GM18873 (cell line): ENCODE results near the gene KCNJ10.
"Not testable (repeated sequence)": the region's sequence is repeated elsewhere in the genome, so short reads cannot be mapped to it uniquely, and the experiment has no call there.

Source experiments
- ATAC-seq: cut with Tn5 transposase; IDR thresholded peaks from one replicate; pipeline ENCODE4 v1.9.1; 2021; ENCODE audit warnings: mild to moderate bottlenecking, moderate library complexity, moderate number of reproducible peaks; ENCODE audit not compliant: unreplicated experiment, low FRiP score

Gene KCNJ10

DNA sequence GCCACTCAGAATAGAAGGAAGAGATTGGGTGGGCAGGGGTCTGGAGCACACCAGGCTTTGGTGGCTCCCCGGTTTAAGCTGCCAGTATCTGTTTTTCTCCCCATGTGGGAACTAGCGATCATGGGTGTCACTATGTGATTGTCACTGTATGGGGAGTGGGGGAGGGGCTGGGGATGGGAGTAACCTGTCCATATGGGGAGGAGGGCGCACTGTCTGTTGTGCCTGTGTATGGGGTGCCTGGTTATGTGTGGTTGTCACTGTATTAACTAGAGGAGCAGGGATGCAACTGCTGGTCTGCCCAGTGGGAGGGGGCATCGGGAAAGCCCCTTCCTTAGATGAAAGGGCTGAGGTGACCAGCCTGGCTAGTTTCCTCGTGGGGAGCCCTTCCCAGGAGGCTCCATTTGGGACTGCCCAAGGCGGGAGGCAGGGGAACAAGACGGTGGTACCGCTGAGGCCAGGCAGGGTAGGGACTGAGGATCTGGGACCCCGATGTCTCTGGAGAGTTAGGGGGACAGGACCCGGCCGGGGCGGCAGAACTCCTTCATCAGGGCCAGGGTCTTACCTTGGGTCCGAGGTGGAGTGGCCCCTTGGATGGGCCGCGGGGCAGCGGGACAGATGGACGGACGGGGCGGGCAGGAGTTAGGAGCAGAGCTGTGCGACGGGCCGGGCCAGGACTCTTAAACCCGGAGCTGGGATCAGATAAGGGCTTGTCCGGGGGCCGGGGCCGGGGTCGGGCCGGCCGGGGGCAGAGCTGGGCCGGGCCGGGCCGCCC is at the start of gene KCNJ10:
Gene KCNJ10 (minus strand): TSS at position 701 of the 772 bp plus-strand sequence. CDS start 27,628 bp downstream, outside the sequence.
- ATAC-seq: no peak

DNA sequence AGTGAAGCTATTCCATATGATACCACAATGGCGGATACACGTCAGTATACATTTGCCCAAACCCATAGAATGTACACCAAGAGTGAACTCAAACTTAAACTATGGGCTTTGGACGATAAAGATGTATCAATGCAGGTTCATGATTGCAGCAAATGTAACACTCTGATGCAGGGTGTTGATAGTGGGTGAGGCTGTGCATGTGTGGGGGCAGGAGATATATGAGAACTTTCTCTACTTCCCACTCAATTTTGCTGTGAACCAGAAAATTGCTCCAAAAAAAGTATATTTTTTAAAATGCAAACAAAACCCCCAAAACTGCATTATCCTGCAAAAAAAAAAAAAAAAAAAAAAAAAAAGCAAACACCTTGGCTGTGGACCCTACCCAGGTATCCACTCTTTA is 49.0 kb upstream of the KCNJ10 start:
- ATAC-seq: no peak

DNA sequence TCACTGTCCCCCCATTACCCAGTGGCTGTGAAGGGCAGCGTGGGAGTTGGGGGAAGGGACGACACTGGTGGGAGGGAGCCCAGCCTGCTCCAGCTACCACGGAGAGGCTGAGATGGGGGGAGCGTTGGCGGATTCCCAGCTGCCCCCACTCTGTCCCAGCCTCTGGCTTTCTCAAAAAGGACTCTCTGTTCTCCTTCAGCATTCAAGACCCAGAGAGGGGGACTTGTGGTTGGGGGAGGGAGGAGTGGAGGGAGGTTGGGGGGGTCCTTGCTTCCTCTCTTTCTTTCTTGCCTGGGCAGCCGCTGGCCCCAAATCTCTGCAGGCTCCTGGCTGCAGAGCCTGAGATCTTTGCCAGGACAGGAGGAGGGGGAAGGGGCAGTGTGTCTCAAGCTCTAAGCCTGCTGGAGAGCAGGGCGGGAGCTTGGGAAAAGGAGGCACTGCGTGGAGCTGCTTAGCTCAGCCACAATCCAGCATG is 47.8 kb upstream of the KCNJ10 start:
- ATAC-seq: no peak

DNA sequence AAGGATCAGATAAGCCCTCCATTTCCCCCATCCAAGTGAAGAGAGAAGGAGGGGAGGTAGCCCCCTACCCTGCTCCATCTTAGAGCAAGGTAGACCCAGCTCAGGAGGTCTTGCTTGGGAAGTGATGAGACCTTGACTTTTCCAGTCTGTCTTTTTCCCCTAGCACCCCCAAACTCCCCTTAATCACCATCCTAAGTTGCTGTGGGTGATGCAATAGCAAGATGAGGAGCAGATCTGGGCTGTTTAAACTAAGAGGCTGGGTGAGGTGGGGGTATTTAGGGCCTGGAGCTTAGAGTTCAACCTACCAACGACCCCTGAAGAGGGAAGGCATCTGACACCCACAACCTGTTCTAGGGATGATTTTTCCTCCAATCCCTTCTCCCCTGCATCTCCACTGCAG is 47.3 kb upstream of the KCNJ10 start:
- ATAC-seq: no peak

DNA sequence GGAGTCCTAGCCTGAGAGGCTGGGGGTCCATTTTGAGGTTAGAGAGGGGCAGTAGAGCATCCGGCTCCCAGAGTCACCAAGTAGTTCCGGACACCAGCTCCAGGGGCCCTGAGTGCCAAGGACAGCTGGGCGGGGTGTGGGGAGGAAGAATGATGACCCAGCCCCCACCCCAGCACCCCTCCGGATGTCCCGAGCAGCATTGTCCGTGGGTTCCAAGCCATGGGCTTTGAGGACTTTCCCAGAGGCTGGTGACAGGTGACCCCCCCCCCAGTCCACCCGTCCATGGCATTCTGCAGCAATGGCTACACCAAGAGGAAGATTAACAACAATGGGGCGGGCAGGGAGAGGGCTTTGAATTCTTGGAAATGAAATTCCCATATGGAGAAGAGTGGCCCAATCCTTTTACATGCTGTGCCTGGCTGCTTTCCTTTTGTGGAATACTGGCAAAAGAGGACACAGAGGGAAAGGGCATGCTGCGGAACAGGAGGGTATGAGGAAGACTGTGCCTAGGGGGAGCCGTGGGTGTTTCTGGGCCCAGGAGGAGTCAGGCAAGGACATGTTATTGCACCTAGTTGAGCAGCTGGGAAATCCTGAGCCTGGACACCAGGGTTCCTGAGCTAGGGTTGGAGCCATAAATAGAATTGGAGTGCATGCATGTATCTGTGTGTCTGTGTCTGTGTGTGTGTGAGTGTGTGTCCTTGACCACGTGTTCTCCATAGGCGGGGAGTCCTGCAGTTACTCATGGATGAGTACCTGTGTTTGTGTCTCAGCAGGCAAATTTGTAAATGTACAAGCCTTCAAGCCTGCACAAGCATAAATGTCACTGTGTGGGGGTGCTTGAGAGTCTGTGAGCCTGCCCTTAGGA is 46.6 kb upstream of the KCNJ10 start:
- ATAC-seq: no peak

DNA sequence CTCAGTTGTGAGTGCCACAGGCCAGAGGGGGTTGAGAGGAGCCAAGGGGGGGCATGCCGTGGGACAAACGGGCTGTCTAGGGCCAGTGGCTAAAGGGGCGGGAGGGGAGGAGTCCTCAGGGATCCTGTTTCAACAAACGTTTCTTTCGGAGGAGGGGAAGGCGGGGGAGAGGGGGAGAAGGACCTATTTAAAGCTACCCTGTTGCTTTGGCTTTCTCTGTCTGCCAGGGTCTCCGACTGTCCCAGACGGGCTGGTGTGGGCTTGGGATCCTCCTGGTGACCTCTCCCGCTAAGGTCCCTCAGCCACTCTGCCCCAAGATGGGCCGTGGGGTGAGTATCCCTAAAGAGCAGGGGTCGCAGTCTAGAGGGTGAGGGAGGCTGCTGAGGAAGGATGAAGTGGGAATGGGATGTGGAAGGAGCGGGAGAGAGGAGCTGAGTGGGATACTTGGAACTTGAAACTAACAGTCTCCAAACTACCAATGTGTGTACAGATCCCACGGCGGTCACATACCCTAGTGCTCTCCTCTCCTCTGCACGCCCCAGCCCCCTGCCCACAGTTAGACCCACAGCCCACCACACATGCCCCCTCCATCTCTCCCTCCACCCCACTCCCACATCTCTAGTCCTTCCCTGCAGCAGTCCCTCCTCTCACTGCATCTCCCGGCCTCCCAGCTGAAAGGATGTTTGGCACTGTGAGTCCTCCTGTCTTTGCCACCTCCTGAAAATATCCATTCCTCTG is 45.8 kb upstream of the KCNJ10 start, which contains the start of gene ATP1A2:
Gene ATP1A2 (plus strand): TSS at position 215 of the 738 bp plus-strand sequence. CDS start 103 bp downstream, at position 318.
- ATAC-seq: no peak

DNA sequence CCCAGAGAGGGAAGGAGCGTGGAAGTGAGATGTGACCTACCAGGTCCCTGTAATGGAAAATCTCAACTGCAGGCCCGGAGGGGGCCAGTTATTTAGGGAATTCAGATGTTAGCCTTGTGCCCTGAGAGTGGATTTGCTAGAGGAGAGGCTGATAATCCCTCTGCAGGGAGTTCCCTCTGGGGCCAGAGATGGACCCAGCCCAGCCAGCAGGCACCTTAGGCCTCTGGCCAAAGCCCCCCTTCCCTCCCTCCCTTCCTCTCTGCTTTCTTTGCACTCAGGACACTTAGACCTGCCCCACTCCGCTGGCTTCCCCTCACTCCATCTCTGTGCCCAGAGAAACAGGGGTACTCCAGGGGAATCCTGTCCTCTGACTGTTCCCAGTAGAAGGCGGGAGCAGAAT is 44.1 kb upstream of the KCNJ10 start:
- ATAC-seq: no peak

DNA sequence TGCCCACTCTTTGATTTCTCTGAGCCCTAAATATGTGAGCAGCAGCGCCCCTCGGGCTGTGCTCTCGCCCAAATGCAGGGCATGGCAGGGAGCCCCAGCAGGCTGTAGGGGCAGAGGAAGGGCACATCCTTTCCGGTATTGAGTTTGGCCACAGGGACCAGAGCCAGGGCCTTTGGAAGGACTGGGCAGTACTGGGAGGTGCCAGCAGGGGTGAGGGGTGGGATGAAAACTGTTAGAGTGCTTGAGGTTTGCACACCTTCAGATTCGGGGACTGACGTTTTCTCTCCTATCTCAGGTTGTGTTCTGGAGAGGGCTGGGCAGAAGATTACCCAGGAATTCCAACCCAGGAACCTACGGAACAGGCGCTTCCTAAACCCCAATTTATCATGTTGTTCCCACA is 43.4 kb upstream of the KCNJ10 start:
- no peak for ATAC-seq

DNA sequence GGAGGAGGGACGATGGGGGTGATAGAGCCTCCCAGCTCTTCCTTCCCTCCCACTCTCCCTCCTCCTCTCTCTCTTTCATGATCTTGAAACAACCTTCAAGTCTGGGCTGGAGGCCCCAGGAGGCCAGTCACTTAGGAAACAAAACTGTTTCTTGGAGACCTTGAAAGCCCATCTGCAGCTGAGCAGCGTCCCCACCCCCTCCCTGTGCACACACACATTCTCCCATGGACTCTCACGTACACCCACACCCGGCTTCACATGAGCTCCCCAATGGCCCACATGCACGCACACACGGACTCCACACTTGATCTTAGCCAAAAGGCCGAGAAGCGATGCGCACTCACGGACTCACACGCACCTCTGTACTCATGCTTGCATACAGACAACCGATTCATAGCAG is 42.4 kb upstream of the KCNJ10 start:
- ATAC-seq: no peak

DNA sequence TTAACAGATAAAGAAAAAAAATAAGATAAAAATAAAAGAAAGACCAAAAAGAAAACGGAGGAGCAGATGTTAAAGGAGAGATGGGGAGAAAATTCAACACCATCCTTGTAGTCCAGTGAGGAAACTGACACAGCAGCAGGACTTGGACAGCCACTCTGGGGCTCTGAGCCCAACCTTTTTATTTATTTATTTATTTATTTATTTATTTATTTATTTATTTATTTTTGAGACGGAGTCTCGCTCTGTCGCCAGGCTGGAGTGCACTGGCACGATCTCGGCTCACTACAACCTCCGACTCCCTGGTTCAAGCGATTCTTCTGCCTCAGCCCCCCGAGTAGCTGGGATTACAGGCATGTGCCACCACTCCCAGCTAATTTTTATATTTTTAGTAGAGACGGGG is 41.5 kb upstream of the KCNJ10 start:
- not testable (repeated sequence) for ATAC-seq

DNA sequence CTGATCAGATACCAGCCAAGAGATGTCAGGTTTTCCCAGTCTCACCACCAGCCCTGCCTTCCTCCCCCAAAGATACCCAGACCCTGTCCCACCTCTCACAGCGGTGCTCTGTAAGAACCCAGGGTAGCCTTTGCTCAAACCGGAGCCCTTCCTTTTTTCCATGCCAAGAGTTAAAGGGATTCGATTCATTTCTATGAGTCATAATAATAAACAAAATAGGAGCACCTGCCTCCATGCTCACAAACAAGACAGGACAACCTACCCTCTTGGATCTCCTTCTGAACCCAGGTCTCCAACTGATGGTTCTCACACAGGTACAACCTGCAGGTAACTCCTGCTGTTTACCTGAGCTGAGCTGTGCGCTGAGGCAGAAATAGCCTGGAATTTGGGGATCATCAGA is 39.7 kb upstream of the KCNJ10 start:
- ATAC-seq: no peak

DNA sequence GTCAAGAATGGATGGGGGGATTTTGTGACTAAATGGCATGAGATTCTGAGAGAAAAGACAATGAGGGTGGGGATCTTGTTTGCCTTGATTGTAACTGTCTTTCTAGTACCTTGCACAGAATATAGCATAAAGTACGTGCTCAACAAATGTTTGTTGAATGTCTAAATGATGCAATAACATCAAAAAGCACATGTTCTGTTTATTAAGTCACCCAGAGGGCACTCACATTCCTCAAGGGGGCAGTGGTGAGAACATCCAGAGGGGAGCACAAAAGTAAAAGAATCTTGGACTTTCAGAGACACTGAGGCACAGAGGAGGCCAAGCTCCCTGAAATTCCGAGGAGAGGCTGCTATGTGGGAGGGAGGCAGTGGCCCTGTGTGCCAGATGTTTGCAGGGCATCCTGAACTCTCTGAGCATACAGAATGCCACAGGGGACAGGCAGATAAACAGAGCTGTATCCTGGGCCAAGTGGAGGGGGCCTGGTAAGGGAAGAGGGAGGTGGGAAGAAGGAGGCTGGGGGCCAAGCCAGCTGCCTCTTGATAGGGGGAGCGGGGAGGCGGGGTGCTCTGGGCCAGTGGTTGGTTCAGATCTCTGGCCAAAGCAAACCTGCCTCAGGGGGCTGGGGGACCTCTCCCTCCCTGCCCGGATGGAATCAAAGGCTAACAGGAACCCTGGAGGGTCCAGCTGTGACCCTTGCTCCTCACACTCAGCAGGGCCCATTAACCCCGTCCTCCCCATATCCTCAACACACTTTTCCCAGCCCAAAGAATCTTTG is 39.1 kb upstream of the KCNJ10 start:
- ATAC-seq: no peak

DNA sequence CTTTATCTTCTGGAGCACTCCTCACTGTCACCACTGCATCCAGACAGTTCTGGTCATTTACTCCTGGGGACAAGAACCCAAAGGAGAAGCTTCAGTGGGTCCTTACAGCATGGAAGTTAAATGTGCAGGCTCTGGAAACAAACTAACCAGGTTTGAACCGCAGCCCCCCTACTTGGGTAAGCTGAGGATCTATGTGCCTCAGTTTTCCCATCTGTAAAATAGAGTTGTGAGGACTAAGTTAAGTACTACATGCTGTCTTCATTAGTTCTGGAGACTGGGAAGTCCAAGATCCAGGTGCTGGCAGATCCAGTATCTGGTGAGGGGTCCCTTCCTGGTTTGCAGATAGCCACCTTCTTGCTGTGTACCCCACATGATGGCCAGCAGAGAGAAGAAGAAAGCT is 37.6 kb upstream of the KCNJ10 start:
- no peak for ATAC-seq

DNA sequence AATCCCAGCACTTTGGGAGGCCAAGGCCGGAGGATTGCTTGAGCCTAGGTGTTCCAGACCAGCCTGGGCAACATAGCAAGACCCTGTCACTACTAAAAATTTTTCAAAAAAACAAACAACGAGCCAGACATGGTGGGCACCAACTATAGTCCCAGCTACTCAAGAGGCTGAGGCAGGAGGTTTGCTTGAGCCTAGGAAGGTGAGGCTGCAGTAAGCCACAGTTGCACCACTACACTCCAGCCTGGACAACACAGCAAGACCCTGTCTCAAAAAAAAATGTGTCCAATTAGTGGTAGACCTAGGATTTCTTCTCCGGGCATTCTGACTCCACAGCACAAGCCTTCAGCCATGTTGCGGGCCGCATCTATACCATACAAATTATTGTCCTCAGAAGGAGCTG is 35.2 kb upstream of the KCNJ10 start:
- ATAC-seq: no peak

DNA sequence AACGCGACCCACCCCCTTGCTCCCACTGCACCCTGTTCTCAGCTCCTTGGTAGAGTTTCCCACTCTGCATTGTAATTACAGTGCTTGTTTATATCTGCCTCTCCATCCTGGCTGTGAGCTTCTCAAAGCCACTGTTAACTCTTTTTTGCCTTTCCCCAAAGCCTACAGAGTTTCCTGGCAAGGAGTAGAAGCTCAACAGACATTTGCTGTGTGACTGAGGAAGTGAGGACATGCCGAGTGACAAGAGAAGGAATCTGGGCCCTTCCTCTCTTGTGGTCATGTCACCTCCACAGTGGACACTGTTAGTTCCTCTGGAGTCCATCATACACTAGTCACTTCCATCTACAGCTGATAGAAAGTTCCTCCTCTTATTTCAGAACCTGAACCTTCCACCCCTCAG is 34.5 kb upstream of the KCNJ10 start:
- no peak for ATAC-seq

DNA sequence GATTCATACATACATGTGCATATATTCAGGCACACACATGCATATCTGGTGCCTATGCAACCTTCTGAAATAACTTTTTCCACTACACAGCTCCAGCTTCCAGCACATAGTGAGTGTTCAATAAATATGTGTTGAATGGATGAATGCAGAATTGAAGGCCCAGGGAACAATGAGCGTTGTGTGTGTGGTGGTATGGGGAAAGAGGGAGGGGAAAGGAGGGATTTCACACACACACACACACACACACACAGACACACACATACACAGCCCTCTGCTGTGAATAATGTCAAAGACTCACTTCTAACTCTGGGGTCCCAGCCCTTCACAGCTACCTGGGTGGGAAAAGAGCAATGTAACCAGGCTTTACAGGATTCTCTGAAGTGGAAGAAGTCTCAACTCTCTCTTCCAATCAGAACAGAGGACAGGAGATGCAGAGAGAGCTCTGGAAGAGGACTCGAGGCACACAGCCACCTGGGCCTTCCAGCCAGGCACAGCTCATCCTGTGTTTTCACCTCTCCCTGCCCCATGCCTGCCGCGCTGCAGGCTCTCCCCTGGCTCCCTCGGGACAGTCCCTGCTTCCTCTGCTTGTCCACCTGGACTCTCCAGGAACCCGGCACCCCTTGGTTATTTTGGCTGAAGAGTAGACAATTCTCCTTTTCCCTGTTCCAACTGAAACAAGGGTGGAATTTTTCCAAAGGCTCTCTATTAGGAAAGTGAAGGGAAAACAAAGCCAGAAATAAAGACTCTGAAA is 33.9 kb upstream of the KCNJ10 start:
- ATAC-seq: no peak

DNA sequence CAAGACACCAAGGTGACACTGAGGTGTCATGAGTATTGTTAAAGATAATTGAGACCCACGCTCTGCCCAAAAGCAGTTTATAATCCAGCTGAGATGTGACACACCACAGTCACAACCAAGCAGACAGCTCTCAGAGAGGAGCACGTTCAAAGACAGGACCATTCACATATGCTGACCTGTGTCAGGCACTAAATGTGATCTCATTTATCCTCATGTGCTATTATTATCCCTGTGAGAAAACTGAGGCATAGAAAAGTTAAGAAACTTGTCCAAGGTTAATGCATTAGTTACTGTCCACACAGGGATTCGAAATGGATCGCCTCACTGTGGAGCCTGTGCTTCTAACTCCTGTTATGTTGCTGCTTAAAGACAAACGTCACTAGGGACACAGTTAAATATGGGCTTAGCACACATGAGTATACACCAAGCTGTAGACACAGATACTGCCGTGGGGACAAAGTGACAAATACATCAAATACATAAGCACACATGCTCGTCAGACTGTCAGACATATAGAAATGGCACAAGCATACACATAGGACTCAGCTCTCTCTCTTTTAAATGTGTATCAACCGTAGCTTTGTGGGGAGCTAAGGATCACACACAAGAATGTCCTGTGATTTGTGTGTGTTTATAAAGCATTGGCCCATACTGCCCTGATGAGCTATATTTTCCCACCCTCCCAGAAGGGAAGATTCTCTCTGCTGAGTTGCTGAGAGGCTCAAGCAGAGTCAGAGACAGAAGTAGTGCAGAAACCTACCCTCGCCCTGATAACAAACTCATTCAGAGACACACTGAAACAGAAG is 32.0 kb upstream of the KCNJ10 start:
- ATAC-seq: no peak

DNA sequence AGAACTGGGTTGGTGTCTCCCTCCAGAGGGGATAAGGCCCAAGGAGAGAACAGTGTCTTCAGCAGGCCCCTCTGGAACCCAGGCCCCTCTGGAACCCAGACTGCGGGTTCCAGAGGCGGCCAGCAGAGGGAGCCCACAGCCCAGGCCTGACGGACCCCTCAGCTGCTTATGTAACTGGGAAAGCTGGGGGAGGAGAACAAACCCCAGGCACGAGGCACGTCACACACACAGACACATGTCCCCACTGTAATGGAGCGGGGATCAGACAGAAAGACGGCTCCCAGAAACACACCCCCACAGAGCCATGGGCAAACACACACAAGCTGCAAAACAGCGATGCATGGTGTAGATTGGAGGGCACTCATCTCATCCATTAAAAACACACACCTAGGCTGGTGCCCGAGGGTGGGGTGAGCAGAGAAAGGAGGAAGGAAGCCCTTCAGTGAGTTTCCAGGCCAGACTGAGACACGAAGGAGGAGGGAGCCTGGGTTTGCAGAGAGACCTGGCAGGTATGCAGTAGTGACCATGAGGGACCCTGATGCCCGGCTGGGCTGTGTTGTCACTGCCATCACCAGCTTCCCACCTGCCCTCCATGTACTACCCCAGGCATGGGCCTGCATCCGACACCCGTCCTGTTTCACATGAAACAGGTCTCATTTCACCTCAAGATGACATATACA is 31.2 kb upstream of the KCNJ10 start:
- ATAC-seq: no peak
